GM12891 (cell line): ENCODE measurements around the gene EWSR1.

Experiments
- DNase-seq: peaks from one replicate; pipeline ENCODE4 v3.0.0; 2011; ENCODE audit warnings: low spot score; ENCODE audit not compliant: insufficient read length
- FAIRE-seq: peaks from 2 replicates; lab custom pipeline; 2011; peaks lifted over from hg19 to GRCh38; lab: Jason Lieb, UNC
- PAX5 ChIP-seq: IDR thresholded peaks from 2 replicates; pipeline ENCODE4 v1.6.1; 2011; ENCODE audit warnings: low read length, moderate library complexity, mild to moderate bottlenecking; ENCODE audit not compliant: insufficient read depth, severe bottlenecking
- POLR2A ChIP-seq: IDR thresholded peaks from 2 replicates; pipeline ENCODE4 v1.6.1; 2011; ENCODE audit warnings: low read depth, low read length, control low read depth
- POLR2AphosphoS5 ChIP-seq: IDR thresholded peaks from 2 replicates; pipeline ENCODE4 v1.6.1; 2011; ENCODE audit warnings: low read depth, low read length, control low read depth
- POU2F2 ChIP-seq: IDR thresholded peaks from 2 replicates; pipeline ENCODE4 v1.6.1; 2011; ENCODE audit warnings: low read depth, mild to moderate bottlenecking, control low read depth, low read length, moderate library complexity
- SPI1 ChIP-seq: IDR thresholded peaks from 2 replicates; pipeline ENCODE4 v1.6.1; 2011; ENCODE audit warnings: low read depth, low read length, control low read depth
- TAF1 ChIP-seq: IDR thresholded peaks from 2 replicates; pipeline ENCODE4 v1.6.1; 2011; ENCODE audit warnings: low read depth, low read length, control low read depth

Gene EWSR1

DNA sequence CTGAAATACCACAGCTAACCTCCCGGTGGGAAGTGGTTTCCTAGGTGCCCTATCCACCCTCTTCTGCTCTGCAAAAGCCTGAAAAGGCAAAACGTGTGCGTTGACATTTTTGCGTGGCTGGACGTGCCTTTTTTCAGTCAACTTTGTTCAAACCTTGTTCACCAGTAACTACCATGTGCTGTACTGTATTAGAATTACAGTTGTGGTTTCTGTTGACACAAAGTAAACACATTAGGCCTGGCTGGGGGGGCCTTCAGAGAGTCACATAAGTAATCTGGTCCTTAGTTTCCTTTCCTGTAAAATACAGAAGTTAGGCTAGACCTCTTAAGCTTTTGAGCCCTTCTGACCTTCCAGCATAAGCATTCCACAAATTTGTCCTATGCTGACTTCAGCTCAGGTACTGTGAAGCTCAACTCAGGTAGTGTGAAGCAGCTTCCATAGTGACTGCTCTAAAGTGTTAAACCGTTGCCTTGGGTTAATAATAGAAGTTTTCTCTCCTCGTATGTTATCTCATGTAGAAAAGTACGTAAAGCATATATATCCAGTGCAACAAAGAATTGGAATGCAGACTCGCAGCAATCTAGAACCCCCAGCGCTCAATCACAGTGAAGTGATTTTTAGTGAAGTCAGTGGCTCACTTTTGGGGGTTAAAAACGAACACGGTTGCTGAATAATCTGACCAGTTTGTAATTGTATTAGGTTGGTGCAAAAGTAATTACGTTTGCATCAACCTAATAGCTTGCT lies 1.8 kb downstream of the EWSR1 start:
- TF ChIP-seq SPI1 (no peak), POLR2A (no peak), POLR2AphosphoS5 (no peak), POU2F2 (no peak), TAF1 (no peak), PAX5 (no peak)
- DNase-seq: no peak
- peak; percentile 35 for FAIRE-seq

DNA sequence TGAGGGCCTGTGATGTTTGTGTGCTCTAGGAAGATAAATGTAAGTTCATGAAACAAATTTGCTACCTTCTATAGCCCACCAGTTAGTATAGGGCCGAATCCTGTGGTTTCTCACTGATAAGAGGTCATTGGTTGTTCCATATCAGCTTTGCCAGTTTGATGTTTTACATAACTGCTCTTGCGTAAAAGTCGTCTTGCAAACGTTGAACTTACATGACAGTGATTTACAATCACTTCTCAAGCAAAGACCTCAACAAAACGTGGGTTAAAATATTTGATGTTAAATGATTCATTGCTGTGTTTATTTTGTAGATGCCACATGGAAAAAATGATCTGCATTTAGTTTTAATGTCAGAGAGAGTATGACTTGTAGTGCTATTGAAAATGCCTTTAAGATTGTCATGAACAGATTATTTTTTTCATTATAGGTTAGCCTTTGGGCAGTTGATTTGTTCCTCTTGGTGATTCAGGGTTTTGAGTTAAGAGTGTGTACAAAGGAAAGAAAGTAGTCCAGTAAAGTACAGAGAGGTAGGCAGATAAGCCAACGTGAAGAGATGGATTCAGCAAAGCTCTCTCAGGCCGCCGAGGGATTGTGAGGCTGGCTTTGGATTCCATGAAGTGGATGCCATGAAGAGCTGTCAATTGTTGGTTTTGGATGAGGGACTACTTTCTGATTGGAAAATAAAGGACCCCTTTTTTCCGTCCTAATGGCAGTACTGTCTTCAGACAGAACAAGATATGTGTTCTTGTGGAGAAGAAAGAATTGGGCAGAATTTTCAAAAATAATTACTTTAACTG lies 2.6 kb downstream of the EWSR1 start:
- TF ChIP-seq POLR2AphosphoS5: 0 out of 2 replicates have a peak, but pooled peaks have one; percentile 7
- no peak for TF ChIP-seq POU2F2
- no peak for FAIRE-seq
- DNase-seq: no peak

DNA sequence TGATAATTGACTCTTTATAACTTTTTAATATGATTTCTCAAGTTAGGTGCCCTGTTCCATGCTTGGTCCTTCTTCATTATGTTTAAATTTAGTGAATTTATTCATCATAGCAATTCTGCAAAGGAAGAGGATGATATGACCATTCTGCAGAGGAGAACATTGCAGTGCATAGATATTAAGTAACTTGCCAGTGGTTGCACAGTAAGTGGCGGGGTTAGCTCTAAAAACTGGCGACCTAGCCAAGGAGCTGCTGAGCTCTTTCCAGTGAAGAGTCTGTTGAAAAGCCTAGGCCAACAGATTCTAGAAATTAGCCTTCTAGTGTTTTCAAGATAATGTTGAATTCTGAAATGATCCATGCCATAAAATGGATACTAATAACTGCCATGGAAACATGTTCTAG lies 4.6 kb downstream of the EWSR1 start:
- no peak for FAIRE-seq
- TF ChIP-seq POLR2AphosphoS5 (no peak), POLR2A (no peak), SPI1 (no peak), TAF1 (no peak), PAX5 (no peak), POU2F2 (no peak)
- DNase-seq: no peak

DNA sequence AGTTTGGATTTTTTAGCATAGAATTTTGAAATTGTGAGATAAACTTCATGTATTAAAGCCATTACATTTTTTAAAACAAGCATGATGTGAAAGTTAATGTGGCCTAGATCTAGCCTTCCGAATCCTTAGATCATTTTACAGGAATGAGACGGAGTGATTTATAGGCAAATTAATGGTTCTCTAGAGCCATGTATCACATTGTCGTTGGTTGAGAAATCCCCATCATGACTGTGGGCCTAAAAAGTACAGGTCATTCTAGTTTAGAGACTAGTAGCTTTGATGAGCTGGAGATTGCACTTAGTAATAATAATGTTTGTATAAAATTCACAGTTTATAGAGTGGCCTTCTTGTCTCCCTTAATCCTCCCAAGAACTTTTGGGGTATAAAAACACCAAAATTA lies 7.1 kb downstream of the EWSR1 start:
- FAIRE-seq: no peak
- DNase-seq: no peak
- no peak for TF ChIP-seq TAF1
- TF ChIP-seq POLR2AphosphoS5: no peak
- TF ChIP-seq SPI1: no peak
- no peak for TF ChIP-seq POU2F2
- TF ChIP-seq PAX5: no peak
- no peak for TF ChIP-seq POLR2A

DNA sequence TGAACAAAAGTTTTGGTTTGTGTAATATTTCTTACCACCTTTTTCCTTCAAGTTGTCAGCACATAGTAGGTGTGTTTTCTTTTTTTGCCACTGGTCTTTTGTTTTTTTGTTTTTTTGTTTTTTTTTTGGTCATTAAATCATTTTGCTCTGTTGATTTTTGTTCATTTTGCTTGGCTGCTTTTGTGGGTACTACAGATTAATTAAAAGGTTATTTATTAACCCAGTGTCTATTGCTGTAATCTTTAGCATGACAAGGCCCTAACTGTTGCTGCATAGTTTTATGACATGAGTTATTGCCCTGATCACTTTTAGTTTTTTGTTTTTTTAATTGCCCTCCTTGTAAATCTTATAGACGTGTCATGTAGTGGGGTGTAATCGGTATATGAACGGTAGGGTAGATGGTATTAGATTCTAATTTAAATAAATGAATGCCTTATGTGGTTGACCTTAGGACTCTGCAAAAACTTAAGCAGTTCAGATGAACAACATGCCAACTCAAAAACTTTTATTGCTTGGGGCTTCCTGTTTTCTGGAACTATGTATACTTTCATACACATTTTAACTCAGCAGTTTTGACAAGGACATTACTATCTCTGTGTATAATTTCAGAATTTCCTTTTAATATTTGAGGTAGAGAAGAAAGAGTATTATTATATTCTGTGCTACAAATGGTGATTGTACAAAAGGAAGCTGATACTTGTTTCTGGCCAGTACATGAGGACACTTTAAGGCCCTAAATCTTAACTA lies 7.9 kb downstream of the EWSR1 start:
- no peak for FAIRE-seq
- TF ChIP-seq TAF1 (no peak), PAX5 (no peak), POLR2A (no peak), POU2F2 (no peak), SPI1 (no peak), POLR2AphosphoS5 (no peak)
- DNase-seq: no peak

DNA sequence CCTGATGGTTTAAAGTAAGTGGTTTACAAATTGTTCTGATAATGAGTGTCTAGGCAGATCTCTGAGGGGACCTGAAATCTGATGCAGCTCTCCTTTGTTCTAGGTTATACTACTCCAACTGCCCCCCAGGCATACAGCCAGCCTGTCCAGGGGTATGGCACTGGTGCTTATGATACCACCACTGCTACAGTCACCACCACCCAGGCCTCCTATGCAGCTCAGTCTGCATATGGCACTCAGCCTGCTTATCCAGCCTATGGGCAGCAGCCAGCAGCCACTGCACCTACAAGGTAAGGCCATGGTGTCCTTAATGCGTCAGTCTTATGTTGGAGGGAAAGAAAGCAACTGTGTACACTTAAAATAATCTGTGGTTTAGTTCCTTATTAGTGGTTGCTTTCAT lies 9.9 kb downstream of the EWSR1 start:
- FAIRE-seq: peak; percentile 55
- DNase-seq: no peak
- TF ChIP-seq SPI1 (no peak), POLR2AphosphoS5 (0 out of 2 replicates have a peak, but pooled peaks have one; percentile 28)

DNA sequence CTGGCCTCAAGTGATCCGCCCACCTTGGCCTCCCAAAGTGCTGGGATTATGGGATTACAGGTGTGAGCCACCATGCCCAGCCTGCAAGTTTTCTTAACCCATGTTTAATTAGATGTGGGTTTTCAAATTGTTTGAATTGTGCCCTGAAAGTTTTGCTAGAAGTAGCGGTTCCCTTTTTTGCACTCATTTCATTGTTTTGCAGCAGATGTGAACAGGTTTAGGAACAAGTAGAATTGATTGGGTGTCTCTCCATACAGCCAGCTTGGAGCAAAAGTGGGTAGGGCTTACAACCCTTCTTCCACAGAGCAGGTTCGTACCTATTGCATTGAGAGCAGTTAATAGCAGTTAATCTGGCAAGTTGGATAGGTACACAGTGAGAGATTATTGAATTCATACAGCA lies 16.1 kb downstream of the EWSR1 start:
- no peak for DNase-seq
- no peak for FAIRE-seq
- TF ChIP-seq SPI1 (peak; percentile 87), TAF1 (no peak)

DNA sequence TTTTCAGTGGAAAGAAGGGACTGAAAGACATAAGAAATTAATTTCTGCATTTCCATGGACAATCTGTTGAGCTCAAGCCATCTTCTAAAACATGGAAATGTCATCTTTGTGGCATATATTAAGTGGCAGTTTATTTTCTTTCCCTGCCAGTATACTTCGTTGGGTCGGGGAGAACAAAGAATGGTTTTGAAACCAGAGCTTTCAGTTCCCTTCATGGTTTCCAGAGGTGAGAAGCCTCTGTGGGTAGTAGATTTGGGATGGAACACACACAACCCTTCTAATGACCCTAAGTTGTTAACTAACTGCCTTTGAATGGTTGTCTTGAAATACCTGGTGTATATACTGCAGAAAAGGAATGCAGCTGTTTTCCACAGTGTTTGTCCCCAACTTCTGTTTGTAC lies 20.8 kb downstream of the EWSR1 start:
- no peak for DNase-seq
- no peak for TF ChIP-seq POLR2AphosphoS5
- peak; percentile 48 for TF ChIP-seq SPI1
- FAIRE-seq: no peak

DNA sequence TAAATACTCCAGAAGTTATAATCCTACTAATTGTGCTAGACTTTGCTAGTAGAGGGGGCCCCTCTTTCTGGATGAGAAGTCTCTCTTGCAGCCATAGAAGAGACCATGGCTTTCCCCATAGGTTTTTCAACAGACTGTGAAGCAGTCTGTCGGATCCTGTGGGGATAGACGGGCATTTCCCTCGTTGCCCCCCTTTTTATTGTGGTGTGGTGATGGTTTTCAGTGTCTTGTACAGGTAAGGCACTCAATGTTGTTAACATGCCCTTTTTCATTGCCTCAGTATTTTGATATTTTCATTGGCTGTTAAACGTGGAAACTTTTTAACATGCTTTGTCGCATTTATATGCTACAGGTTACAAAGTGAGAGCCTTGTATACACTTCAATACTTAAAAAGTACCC lies 22.0 kb downstream of the EWSR1 start:
- no peak for FAIRE-seq
- TF ChIP-seq PAX5 (no peak), POLR2AphosphoS5 (no peak), TAF1 (no peak)
- no peak for DNase-seq

DNA sequence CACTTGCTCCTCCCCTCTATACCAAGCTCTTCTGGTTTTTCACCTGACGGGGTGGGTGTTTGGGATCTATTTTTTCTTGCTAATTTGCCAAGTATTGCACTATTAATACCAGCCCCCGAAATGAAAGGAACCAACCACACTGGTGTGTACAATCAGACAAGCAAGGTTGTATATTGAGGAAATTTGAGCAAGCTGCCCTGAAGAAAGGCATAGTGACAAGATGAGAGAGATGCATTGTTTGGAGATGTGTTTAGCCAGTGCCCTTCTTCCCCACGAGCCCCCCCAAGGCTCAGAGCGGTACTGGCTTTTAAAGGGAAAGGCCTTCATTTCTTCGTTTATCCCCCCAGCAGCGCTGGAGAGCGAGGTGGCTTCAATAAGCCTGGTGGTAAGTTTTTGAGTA lies 23.1 kb downstream of the EWSR1 start:
- DNase-seq: no peak
- no peak for TF ChIP-seq TAF1
- TF ChIP-seq PAX5: no peak
- no peak for TF ChIP-seq POU2F2
- TF ChIP-seq SPI1: no peak
- peak; percentile 70; the same call in 1 of the 2 replicates for TF ChIP-seq POLR2AphosphoS5
- TF ChIP-seq POLR2A: peak; percentile 42; the same call in 1 of the 2 replicates
- no peak for FAIRE-seq
